ENCODE data around the gene NPHP4. TPM values are rescaled to one million over a fixed set of nuclear protein-coding genes. Genes with fewer than 3 reads are reported as not detected.

The NPHP4 gene
- total RNA-seq, 4 donors from 2014 or later, result 9.2 to 35.5 (median 18.3) TPM

GRCh38 chr1:5949085-5949760 lies 43.0 kb downstream of the NPHP4 start:
- Histone ChIP-seq H3K9me3 (no peaks in the 10 kb centered on the region), H3K27me3 (no peaks in the 10 kb centered on the region), H3K4me1 (no peaks in the 10 kb centered on the region), H3K36me3 (peaks cover 0 to 7% (median 0%) of the 10 kb centered on the region in 3 donors), H3K4me3 (no peak overlapping the region), H3K27ac (no peak overlapping the region)
- peak in 3 of 6 experiments; percentile 23 to 40 (median 36) for TF ChIP-seq CTCF (IDR thresholded peaks at IDR 0.05)
- TF ChIP-seq POLR2A (IDR thresholded peaks at IDR 0.05), result no peak
- peak in 2 of 3 donors; percentile 67 to 75 for DNase-seq

GRCh38 chr1:5948681-5949005 lies 43.6 kb downstream of the NPHP4 start:
- H3K36me3 ChIP-seq, result peaks cover 0 to 7% (median 0%) of the 10 kb centered on the region in 3 donors
- TF ChIP-seq CTCF (IDR thresholded peaks at IDR 0.05), result no peak
- no peak for TF ChIP-seq POLR2A (IDR thresholded peaks at IDR 0.05)
- H3K27ac ChIP-seq, result no peak overlapping the region
- H3K9me3 ChIP-seq, result no peaks in the 10 kb centered on the region
- H3K27me3 ChIP-seq, result no peaks in the 10 kb centered on the region
- no peak overlapping the region for H3K4me3 ChIP-seq
- DNase-seq, result no peak
- no peaks in the 10 kb centered on the region for H3K4me1 ChIP-seq

GRCh38 chr1:5947978-5948680 lies 44.1 kb downstream of the NPHP4 start:
- Histone ChIP-seq H3K27ac (no peak overlapping the region), H3K36me3 (peaks cover 0 to 7% (median 0%) of the 10 kb centered on the region in 3 donors), H3K27me3 (no peaks in the 10 kb centered on the region), H3K4me3 (no peak overlapping the region), H3K4me1 (no peaks in the 10 kb centered on the region), H3K9me3 (no peaks in the 10 kb centered on the region)
- no peak for TF ChIP-seq POLR2A (IDR thresholded peaks at IDR 0.05)
- no peak for TF ChIP-seq CTCF (IDR thresholded peaks at IDR 0.05)
- peak in 1 of 3 donors; percentile 17 for DNase-seq

GRCh38 chr1:5947071-5947821 lies 45.0 kb downstream of the NPHP4 start:
- Histone ChIP-seq H3K36me3 (peaks cover 0 to 7% (median 0%) of the 10 kb centered on the region in 3 donors), H3K4me1 (no peaks in the 10 kb centered on the region), H3K9me3 (no peaks in the 10 kb centered on the region), H3K4me3 (no peak overlapping the region), H3K27me3 (no peaks in the 10 kb centered on the region), H3K27ac (no peak overlapping the region)
- no peak for TF ChIP-seq POLR2A (IDR thresholded peaks at IDR 0.05)
- TF ChIP-seq CTCF (IDR thresholded peaks at IDR 0.05), result no peak
- DNase-seq, result no peak

- Histone ChIP-seq H3K27me3 (no peaks in the 10 kb centered on the region), H3K4me1 (no peaks in the 10 kb centered on the region), H3K4me3 (no peak overlapping the region), H3K9me3 (no peaks in the 10 kb centered on the region), H3K36me3 (peaks cover 0 to 7% (median 0%) of the 10 kb centered on the region in 3 donors), H3K27ac (no peak overlapping the region)
- TF ChIP-seq CTCF (IDR thresholded peaks at IDR 0.05) (no peak), POLR2A (IDR thresholded peaks at IDR 0.05) (no peak)
- DNase-seq, result no peak
Measured at GRCh38 chr1:5945445-5945844, 46.8 kb downstream of the NPHP4 start.
